Hair follicular keratinocyte (primary cell): ENCODE results near the gene ATOSB. TPM values are rescaled to one million over a fixed set of nuclear protein-coding genes. Genes with fewer than 3 reads are reported as not detected.

Experiments used
- total RNA-seq: library from RNA; depleted of rRNA; stranded (reverse); fragments of >200 nt; gene quantifications from 2 replicates; pipeline ENCODE4 v1.2.3, GENCODE V29; 2015

The ATOSB gene
- 25.9 and 44.3 TPM in 2 replicates for total RNA-seq

GRCh38 chr9:35115680-35116538 lies at the start of gene ATOSB:
ATOSB (minus strand) TSS chr9:35115862; CDS start chr9:35108274, 7,588 bp downstream.

GRCh38 chr9:35161713-35162604 lies 46.3 kb upstream of the ATOSB start, which contains the start of gene UNC13B:
UNC13B (plus strand) TSS chr9:35162009; CDS start chr9:35162284, 275 bp downstream.

GRCh38 chr9:35102769-35103659 lies 12.6 kb downstream of the ATOSB start, which contains the start of gene STOML2:
STOML2 (minus strand) TSS chr9:35103131; CDS start chr9:35103094, 37 bp downstream.

GRCh38 chr9:35096035-35096849 lies 19.4 kb downstream of the ATOSB start, which contains the start of gene PIGO:
PIGO (minus strand) TSS chr9:35096591; CDS start chr9:35095565, 1,026 bp downstream.

GRCh38 chr9:35079426-35080341 lies 36.0 kb downstream of the ATOSB start, which contains the start of gene FANCG:
FANCG (minus strand) TSS chr9:35079942; CDS start chr9:35079524, 418 bp downstream.

GRCh38 chr9:35072461-35073278 lies 43.0 kb downstream of the ATOSB start, which contains the start of gene VCP:
VCP (minus strand) TSS chr9:35072625; CDS start chr9:35072353, 272 bp downstream.

Other genes with a start within 250 kb of the ATOSB start
- 0.27 and 0.62 TPM in 2 replicates for gene PHF24, start 157.6 kb downstream of the ATOSB start, total RNA-seq
- 28.9 and 29.7 TPM in 2 replicates for gene DNAJB5, start 126.1 kb downstream of the ATOSB start, total RNA-seq
- gene VCP, start 43.2 kb downstream of the ATOSB start, total RNA-seq, result 270 and 324 TPM in 2 replicates
- gene FANCG, start 35.9 kb downstream of the ATOSB start, total RNA-seq, result 20.4 and 38.7 TPM in 2 replicates
- 22.6 and 27.0 TPM in 2 replicates for gene PIGO, start 19.3 kb downstream of the ATOSB start, total RNA-seq
- gene STOML2, start 12.7 kb downstream of the ATOSB start, total RNA-seq, result 192 and 304 TPM in 2 replicates
- 12.0 and 15.3 TPM in 2 replicates for gene UNC13B, start 46.1 kb upstream of the ATOSB start, total RNA-seq